ENCODE measurements around the gene MEF2A.

DNA sequence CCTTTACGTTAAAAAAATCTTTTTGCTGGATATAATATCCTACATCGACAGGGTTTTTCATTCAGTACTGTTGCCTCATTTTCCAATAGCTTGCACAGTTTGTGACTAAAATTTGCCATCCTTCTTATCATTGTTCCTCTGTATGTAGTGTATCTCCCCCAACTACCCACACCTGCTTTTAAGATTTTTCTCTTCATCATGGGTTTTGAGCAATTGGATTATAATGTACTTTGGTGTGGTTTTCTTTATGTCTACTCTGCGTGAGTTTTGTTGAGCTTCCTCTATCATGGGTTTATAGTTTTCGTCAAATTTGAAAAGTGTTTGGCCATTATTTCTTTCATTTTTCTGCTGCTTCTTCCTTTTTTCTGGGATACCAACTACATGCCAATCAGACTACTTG lies 39.6 kb upstream of the MEF2A start:
- TF ChIP-seq ZC3H10 (CRISPR knock-in tag; IDR thresholded peaks at IDR 0.05) (no peak), ARNTL (CRISPR knock-in tag; IDR thresholded peaks at IDR 0.05; ENCODE audit: borderline replicate concordance, low read depth) (no peak), ZFP30 (CRISPR knock-in tag; IDR thresholded peaks at IDR 0.05) (no peak), ISL1 (CRISPR knock-in tag; IDR thresholded peaks at IDR 0.05) (no peak), RARB (CRISPR knock-in tag; IDR thresholded peaks at IDR 0.05) (no peak), CSDC2 (CRISPR knock-in tag; IDR thresholded peaks at IDR 0.05) (no peak)
- TF ChIP-seq, protein P1, sequence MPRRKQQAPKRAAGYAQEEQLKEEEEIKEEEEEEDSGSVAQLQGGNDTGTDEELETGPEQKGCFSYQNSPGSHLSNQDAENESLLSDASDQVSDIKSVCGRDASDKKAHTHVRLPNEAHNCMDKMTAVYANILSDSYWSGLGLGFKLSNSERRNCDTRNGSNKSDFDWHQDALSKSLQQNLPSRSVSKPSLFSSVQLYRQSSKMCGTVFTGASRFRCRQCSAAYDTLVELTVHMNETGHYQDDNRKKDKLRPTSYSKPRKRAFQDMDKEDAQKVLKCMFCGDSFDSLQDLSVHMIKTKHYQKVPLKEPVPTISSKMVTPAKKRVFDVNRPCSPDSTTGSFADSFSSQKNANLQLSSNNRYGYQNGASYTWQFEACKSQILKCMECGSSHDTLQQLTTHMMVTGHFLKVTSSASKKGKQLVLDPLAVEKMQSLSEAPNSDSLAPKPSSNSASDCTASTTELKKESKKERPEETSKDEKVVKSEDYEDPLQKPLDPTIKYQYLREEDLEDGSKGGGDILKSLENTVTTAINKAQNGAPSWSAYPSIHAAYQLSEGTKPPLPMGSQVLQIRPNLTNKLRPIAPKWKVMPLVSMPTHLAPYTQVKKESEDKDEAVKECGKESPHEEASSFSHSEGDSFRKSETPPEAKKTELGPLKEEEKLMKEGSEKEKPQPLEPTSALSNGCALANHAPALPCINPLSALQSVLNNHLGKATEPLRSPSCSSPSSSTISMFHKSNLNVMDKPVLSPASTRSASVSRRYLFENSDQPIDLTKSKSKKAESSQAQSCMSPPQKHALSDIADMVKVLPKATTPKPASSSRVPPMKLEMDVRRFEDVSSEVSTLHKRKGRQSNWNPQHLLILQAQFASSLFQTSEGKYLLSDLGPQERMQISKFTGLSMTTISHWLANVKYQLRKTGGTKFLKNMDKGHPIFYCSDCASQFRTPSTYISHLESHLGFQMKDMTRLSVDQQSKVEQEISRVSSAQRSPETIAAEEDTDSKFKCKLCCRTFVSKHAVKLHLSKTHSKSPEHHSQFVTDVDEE (CRISPR knock-in tag; IDR thresholded peaks at IDR 0.05): no peak
- TF ChIP-seq, protein P2, sequence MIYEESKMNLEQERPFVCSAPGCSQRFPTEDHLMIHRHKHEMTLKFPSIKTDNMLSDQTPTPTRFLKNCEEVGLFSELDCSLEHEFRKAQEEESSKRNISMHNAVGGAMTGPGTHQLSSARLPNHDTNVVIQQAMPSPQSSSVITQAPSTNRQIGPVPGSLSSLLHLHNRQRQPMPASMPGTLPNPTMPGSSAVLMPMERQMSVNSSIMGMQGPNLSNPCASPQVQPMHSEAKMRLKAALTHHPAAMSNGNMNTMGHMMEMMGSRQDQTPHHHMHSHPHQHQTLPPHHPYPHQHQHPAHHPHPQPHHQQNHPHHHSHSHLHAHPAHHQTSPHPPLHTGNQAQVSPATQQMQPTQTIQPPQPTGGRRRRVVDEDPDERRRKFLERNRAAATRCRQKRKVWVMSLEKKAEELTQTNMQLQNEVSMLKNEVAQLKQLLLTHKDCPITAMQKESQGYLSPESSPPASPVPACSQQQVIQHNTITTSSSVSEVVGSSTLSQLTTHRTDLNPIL (CRISPR knock-in tag; IDR thresholded peaks at IDR 0.05; ENCODE audit: low read depth): no peak
